WTC11 (cell line): ENCODE data around the gene MBP. TPM values are rescaled to one million over a fixed set of nuclear protein-coding genes. Genes with fewer than 3 reads are reported as not detected.

Experiments
- ATAC-seq: fragments of 200-7000 bp; cut with Tn5 transposase; 2 replicates; pipeline ENCODE4 v1.10.0; 2021; ENCODE audit warnings: mild to moderate bottlenecking, moderate library complexity
- CTCF ChIA-PET: fragments of 300-600 bp; sonication (Branson Sonifier 250); formaldehyde crosslinking; loops from one replicate; lab custom pipeline; 2021; ENCODE audit warnings: antibody characterized with exemption; lab: Charles Lee
- POLR2A ChIA-PET: fragments of 350-600 bp; sonication (Branson Sonifier 250); formaldehyde crosslinking; loops from one replicate; lab custom pipeline; 2021; ENCODE audit warnings: antibody characterized with exemption; lab: Charles Lee
- DNase-seq: peaks from one replicate; pipeline ENCODE4 v3.0.0; 2021; ENCODE audit warnings: low spot score
- H3K27ac Mint-ChIP-seq: 2 replicates; pipeline ENCODE4 v1.8.0; 2021; ENCODE audit warnings: mixed read lengths
- H3K27me3 Mint-ChIP-seq: 2 replicates; pipeline ENCODE4 v1.8.0; 2021; ENCODE audit warnings: low read depth, mild to moderate bottlenecking, moderate library complexity, mixed read lengths
- H3K36me3 Mint-ChIP-seq: 2 replicates; pipeline ENCODE4 v1.8.0; 2021; ENCODE audit warnings: mixed read lengths
- H3K4me1 Mint-ChIP-seq: 2 replicates; pipeline ENCODE4 v1.8.0; 2022; ENCODE audit warnings: mixed read lengths
- H3K4me3 Mint-ChIP-seq: 2 replicates; pipeline ENCODE4 v1.8.0; 2021; ENCODE audit warnings: mild to moderate bottlenecking, moderate library complexity, mixed read lengths
- H3K9me3 Mint-ChIP-seq: 2 replicates; pipeline ENCODE4 v1.8.0; 2021; ENCODE audit warnings: mixed read lengths
- ERG ChIP-seq: fragments of 250-450 bp; sonication (Bioruptor Pico); IDR thresholded peaks from 2 replicates; pipeline ENCODE4 v1.8.0; 2021; ENCODE audit warnings: mild to moderate bottlenecking
- ETV6 ChIP-seq: sonication (generic); formaldehyde crosslinking; IDR thresholded peaks from 2 replicates; pipeline ENCODE4 v1.8.1; 2022; ENCODE audit warnings: mild to moderate bottlenecking, missing genetic modification reagents
- FOXJ3 ChIP-seq: sonication (generic); formaldehyde crosslinking; IDR thresholded peaks from 2 replicates; pipeline ENCODE4 v1.9.0; 2021; ENCODE audit warnings: missing genetic modification reagents, mild to moderate bottlenecking, borderline replicate concordance
- HMGA2 ChIP-seq: fragments of 250-450 bp; sonication (Bioruptor Pico); IDR thresholded peaks from 2 replicates; pipeline ENCODE4 v1.4.0; 2021; ENCODE audit warnings: mild to moderate bottlenecking, moderate library complexity
- NFE2L1 ChIP-seq: sonication (generic); formaldehyde crosslinking; IDR thresholded peaks from 2 replicates; pipeline ENCODE4 v1.8.1; 2023; ENCODE audit warnings: missing genetic modification reagents
- NR1H2 ChIP-seq: sonication (generic); formaldehyde crosslinking; IDR thresholded peaks from 2 replicates; pipeline ENCODE4 v1.9.0; 2021; ENCODE audit warnings: mild to moderate bottlenecking, moderate library complexity, missing genetic modification reagents
- NR2C2 ChIP-seq: sonication (generic); formaldehyde crosslinking; IDR thresholded peaks from 2 replicates; pipeline ENCODE4 v1.8.0; 2022; ENCODE audit warnings: mild to moderate bottlenecking, missing genetic modification reagents
- NR3C1 ChIP-seq: sonication (generic); formaldehyde crosslinking; conservative IDR thresholded peaks from 2 replicates; pipeline ENCODE4 v1.8.1; 2023; ENCODE audit warnings: low read depth, mild to moderate bottlenecking, missing genetic modification reagents
- SMAD3 ChIP-seq: sonication (generic); formaldehyde crosslinking; IDR thresholded peaks from 2 replicates; pipeline ENCODE4 v1.8.0; 2022; ENCODE audit warnings: missing genetic modification reagents, mild to moderate bottlenecking, borderline replicate concordance
- SP1 ChIP-seq: sonication (generic); formaldehyde crosslinking; conservative IDR thresholded peaks from 2 replicates; pipeline ENCODE4 v1.8.1; 2022; ENCODE audit warnings: missing genetic modification reagents
- TEAD1 ChIP-seq: sonication (generic); formaldehyde crosslinking; IDR thresholded peaks from 2 replicates; pipeline ENCODE4 v1.8.0; 2022; ENCODE audit warnings: mild to moderate bottlenecking, missing genetic modification reagents
- ZBTB43 ChIP-seq: sonication (generic); formaldehyde crosslinking; IDR thresholded peaks from 2 replicates; pipeline ENCODE4 v1.8.1; 2023; ENCODE audit warnings: mild to moderate bottlenecking, missing genetic modification reagents
- ZNF219 ChIP-seq: sonication (generic); formaldehyde crosslinking; IDR thresholded peaks from 2 replicates; pipeline ENCODE4 v1.8.0; 2023; ENCODE audit warnings: missing genetic modification reagents, mild to moderate bottlenecking, borderline replicate concordance
- ZNF263 ChIP-seq: sonication (generic); formaldehyde crosslinking; IDR thresholded peaks from 2 replicates; pipeline ENCODE4 v1.8.1; 2022; ENCODE audit warnings: low read depth, mild to moderate bottlenecking, moderate library complexity, missing genetic modification reagents
- ZNF317 ChIP-seq: sonication (generic); formaldehyde crosslinking; IDR thresholded peaks from 2 replicates; pipeline ENCODE4 v1.8.1; 2023; ENCODE audit warnings: low read depth, mild to moderate bottlenecking, moderate library complexity, missing genetic modification reagents, borderline replicate concordance
- ZNF396 ChIP-seq: fragments of 250-450 bp; sonication (Bioruptor Pico); IDR thresholded peaks from 2 replicates; pipeline ENCODE4 v1.8.0; 2021; ENCODE audit warnings: mild to moderate bottlenecking, moderate library complexity, borderline replicate concordance
- ZNF423 ChIP-seq: fragments of 250-450 bp; sonication (Bioruptor Pico); IDR thresholded peaks from 2 replicates; pipeline ENCODE4 v2.1.2; 2022; ENCODE audit warnings: mild to moderate bottlenecking, moderate library complexity
- total RNA-seq: library from RNA; stranded (reverse); gene quantifications from 3 replicates; pipeline ENCODE4 v1.2.3, GENCODE V29; 2021
- TF ChIP-seq, protein P1 (sequence below): sonication (generic); formaldehyde crosslinking; conservative IDR thresholded peaks from 2 replicates; pipeline ENCODE4 v1.8.1; 2022; ENCODE audit warnings: mild to moderate bottlenecking, missing genetic modification reagents
- TF ChIP-seq, protein P2 (sequence below): fragments of 250-450 bp; sonication (Bioruptor Pico); IDR thresholded peaks from 2 replicates; pipeline ENCODE4 v2.1.2; 2022; ENCODE audit warnings: mild to moderate bottlenecking, moderate library complexity
- TF ChIP-seq, protein P3 (sequence below): sonication (generic); formaldehyde crosslinking; IDR thresholded peaks from 2 replicates; pipeline ENCODE4 v1.8.1; 2022; ENCODE audit warnings: missing genetic modification reagents, borderline replicate concordance
- TF ChIP-seq, protein P4 (sequence below): sonication (generic); formaldehyde crosslinking; IDR thresholded peaks from 2 replicates; pipeline ENCODE4 v1.8.0; 2023; ENCODE audit warnings: missing genetic modification reagents, mild to moderate bottlenecking, borderline replicate concordance
- TF ChIP-seq, protein P5 (sequence below): sonication (generic); formaldehyde crosslinking; IDR thresholded peaks from 2 replicates; pipeline ENCODE4 v1.8.1; 2022; ENCODE audit warnings: mild to moderate bottlenecking, missing genetic modification reagents, moderate library complexity, borderline replicate concordance

Gene MBP
- total RNA-seq, 1 experiment from 2014 or later, result 19.6 TPM

DNA sequence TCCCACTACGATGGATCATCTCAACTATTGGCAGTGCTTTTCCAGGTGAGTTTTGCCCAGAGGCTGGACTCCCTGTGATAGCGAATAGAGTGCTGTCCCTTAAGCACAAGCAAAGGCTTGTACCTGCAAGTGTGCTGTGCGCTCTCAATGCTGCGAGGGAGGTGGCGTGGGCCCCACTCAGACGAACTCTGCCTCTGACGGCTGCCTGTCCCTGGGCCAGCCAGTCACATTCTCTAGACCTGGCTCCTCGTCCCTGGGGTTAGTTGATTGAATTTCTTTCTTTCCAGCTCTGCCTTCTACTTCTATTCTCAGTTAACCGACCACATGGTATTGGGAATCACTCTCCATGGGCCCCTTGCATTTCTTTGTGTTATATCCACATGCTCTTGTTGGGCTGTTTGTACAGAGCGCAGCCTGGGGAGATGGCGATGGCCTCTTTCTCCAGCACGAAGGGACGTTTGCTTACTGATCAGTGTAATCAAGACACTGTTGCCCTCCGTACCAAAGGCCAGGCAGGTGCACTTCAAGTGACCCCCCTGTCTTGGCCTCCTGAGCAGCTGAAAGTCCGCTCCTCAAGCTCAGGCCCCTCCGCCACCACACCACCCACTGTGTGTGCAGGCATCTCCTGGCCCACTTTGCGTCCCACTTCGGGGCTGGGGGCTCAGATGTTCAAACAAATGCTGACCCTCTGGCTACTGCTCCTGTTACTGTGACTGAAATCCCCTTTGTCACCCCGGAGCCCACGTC lies 158.9 kb downstream of the MBP start (continued):
- TF ChIP-seq, protein P1, sequence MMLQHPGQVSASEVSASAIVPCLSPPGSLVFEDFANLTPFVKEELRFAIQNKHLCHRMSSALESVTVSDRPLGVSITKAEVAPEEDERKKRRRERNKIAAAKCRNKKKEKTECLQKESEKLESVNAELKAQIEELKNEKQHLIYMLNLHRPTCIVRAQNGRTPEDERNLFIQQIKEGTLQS, result no peak
- TF ChIP-seq NR3C1 (CRISPR knock-in tag) (no peak), ZNF423 (no peak), SMAD3 (no peak), ZNF396 (CRISPR knock-in tag) (no peak)

DNA sequence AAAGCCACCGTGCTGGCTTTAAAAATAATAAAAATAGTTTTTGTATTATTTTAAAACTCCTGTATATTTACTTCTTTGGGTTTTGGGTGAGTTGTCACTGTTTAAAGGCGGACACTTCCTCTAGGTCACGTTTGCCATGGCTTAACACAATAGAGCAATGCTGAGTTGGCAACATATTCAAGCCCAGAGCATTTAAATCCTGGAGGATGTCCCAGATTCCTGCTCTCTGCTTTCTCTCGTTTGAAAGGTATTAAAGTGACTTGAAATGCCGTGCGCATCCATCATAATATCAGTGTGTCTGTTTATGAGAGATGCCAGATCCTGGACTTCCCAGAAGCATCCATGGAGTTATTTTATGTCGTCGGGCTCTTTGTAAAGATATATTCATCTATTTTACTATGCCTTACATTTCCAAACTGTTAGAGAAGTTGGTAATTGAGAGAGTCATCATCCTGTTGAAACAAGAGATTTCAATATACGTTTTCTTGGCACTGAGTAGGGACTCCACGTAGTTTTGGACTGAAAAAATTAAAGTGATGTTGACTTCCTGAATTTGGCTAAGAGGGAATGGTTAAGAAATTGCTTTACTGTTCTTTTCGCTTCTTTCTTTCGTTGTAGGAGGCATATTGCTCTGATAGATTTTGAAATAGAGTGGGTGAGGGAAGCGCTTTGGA lies 159.6 kb downstream of the MBP start:
- ATAC-seq, result no peak
- Mint-ChIP-seq H3K4me1 (peaks cover 49% of the 10 kb centered on the region), H3K4me3 (no peak overlapping the region), H3K27ac (peak overlapping the region; percentile 6; the same call in 1 of the 2 replicates), H3K9me3 (no peaks in the 10 kb centered on the region), H3K36me3 (no peaks in the 10 kb centered on the region; the same call in 1 of the 2 replicates), H3K27me3 (no peaks in the 10 kb centered on the region)
- no peak for DNase-seq
- POLR2A ChIA-PET, result no interaction called here
- CTCF ChIA-PET, result no interaction called here
- TF ChIP-seq NR2C2 (CRISPR knock-in tag) (no peak), ZNF263 (CRISPR knock-in tag) (no peak), ERG (CRISPR knock-in tag) (no peak), ZBTB43 (CRISPR knock-in tag) (no peak), ZNF219 (CRISPR knock-in tag) (no peak), ZNF317 (no peak), SP1 (no peak), HMGA2 (no peak), ZNF423 (no peak), TEAD1 (CRISPR knock-in tag) (no peak), ETV6 (CRISPR knock-in tag) (no peak), NFE2L1 (no peak), NR1H2 (no peak), FOXJ3 (CRISPR knock-in tag) (no peak)
- TF ChIP-seq, protein P2, sequence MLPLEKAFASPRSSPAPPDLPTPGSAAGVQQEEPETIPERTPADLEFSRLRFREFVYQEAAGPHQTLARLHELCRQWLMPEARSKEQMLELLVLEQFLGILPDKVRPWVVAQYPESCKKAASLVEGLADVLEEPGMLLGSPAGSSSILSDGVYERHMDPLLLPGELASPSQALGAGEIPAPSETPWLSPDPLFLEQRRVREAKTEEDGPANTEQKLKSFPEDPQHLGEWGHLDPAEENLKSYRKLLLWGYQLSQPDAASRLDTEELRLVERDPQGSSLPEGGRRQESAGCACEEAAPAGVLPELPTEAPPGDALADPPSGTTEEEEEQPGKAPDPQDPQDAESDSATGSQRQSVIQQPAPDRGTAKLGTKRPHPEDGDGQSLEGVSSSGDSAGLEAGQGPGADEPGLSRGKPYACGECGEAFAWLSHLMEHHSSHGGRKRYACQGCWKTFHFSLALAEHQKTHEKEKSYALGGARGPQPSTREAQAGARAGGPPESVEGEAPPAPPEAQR, result no peak
- TF ChIP-seq, protein P1, result no peak
- TF ChIP-seq, protein P3, sequence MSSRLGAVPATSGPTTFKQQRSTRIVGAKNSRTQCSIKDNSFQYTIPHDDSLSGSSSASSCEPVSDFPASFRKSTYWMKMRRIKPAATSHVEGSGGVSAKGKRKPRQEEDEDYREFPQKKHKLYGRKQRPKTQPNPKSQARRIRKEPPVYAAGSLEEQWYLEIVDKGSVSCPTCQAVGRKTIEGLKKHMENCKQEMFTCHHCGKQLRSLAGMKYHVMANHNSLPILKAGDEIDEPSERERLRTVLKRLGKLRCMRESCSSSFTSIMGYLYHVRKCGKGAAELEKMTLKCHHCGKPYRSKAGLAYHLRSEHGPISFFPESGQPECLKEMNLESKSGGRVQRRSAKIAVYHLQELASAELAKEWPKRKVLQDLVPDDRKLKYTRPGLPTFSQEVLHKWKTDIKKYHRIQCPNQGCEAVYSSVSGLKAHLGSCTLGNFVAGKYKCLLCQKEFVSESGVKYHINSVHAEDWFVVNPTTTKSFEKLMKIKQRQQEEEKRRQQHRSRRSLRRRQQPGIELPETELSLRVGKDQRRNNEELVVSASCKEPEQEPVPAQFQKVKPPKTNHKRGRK (CRISPR knock-in tag), result no peak
- TF ChIP-seq, protein P4, sequence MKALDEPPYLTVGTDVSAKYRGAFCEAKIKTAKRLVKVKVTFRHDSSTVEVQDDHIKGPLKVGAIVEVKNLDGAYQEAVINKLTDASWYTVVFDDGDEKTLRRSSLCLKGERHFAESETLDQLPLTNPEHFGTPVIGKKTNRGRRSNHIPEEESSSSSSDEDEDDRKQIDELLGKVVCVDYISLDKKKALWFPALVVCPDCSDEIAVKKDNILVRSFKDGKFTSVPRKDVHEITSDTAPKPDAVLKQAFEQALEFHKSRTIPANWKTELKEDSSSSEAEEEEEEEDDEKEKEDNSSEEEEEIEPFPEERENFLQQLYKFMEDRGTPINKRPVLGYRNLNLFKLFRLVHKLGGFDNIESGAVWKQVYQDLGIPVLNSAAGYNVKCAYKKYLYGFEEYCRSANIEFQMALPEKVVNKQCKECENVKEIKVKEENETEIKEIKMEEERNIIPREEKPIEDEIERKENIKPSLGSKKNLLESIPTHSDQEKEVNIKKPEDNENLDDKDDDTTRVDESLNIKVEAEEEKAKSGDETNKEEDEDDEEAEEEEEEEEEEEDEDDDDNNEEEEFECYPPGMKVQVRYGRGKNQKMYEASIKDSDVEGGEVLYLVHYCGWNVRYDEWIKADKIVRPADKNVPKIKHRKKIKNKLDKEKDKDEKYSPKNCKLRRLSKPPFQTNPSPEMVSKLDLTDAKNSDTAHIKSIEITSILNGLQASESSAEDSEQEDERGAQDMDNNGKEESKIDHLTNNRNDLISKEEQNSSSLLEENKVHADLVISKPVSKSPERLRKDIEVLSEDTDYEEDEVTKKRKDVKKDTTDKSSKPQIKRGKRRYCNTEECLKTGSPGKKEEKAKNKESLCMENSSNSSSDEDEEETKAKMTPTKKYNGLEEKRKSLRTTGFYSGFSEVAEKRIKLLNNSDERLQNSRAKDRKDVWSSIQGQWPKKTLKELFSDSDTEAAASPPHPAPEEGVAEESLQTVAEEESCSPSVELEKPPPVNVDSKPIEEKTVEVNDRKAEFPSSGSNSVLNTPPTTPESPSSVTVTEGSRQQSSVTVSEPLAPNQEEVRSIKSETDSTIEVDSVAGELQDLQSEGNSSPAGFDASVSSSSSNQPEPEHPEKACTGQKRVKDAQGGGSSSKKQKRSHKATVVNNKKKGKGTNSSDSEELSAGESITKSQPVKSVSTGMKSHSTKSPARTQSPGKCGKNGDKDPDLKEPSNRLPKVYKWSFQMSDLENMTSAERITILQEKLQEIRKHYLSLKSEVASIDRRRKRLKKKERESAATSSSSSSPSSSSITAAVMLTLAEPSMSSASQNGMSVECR (CRISPR knock-in tag), result no peak
- TF ChIP-seq, protein P5, sequence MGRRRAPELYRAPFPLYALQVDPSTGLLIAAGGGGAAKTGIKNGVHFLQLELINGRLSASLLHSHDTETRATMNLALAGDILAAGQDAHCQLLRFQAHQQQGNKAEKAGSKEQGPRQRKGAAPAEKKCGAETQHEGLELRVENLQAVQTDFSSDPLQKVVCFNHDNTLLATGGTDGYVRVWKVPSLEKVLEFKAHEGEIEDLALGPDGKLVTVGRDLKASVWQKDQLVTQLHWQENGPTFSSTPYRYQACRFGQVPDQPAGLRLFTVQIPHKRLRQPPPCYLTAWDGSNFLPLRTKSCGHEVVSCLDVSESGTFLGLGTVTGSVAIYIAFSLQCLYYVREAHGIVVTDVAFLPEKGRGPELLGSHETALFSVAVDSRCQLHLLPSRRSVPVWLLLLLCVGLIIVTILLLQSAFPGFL (CRISPR knock-in tag), result no peak
